ENCODE data around the gene PAK4. TPM values are rescaled to one million over a fixed set of nuclear protein-coding genes. Genes with fewer than 3 reads are reported as not detected.

Gene PAK4
- total and polyA plus RNA-seq, 2 of the 8 experiments (the other 6 are each of a cell fraction or from before 2014, with no cell fraction given): 50.7 to 64.4 TPM

DNA sequence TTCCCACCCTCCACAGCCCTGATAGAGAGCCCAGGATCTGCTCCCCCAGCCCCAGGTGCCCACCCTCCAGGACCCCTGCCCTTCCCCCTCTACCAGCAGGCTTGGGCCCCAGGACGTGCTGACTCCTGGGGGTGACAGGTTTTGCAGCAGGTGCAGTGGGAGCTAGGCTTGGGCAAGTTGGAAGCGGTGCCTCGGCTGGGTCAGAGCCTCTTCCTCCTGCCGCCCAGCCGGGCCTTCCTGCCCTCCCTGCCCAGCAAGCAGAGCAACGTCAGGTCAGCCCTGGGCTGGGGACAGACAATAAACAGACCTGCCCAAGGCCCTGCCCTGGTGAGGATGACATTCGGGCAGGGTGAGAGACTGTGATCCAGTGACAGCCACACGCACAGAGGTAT is 62.0 kb downstream of the PAK4 start:
- no peak overlapping the region for H3K56ac ChIP-seq (replicated peaks; ENCODE audit: insufficient read length, low read depth, low read length)
- no peak overlapping the region for H3K18ac ChIP-seq (ENCODE audit: extremely low read depth, low read length)
- peak overlapping the region; percentile 23 for H4K91ac ChIP-seq (replicated peaks; ENCODE audit: insufficient read length, low read length)
- H2BK5ac ChIP-seq (ENCODE audit: low read depth, low read length): no peak overlapping the region
- H3K23ac ChIP-seq (ENCODE audit: insufficient read length): no peak overlapping the region
- no peak overlapping the region; the same call in 1 of the 2 replicates for H2BK15ac ChIP-seq (ENCODE audit: low read length)
- no peaks in the 10 kb centered on the region for H3K79me1 ChIP-seq (ENCODE audit: low read depth, low read length)
- H2BK20ac ChIP-seq (ENCODE audit: low read length): no peak overlapping the region
- no peak overlapping the region for H2BK12ac ChIP-seq (ENCODE audit: low read depth, low read length)
- H3K14ac ChIP-seq (ENCODE audit: insufficient read length): no peak overlapping the region
- 64% methylated on average over 8 of the region's 8 CpGs; no CpG with 5 or more reads in 1 of the 2 experiments for WGBS, 2 experiments (ENCODE audit: extremely low coverage in 1 of 2, insufficient coverage in 1 of 2, insufficient read length in 1 of 2, insufficient replicate concordance in 2 of 2, low coverage in 1 of 2, low lambda C conversion rate in 2 of 2, missing lambda C conversion rate in 1 of 2)
- FAIRE-seq (no peak), DNase-seq (ENCODE audit: low read depth in 1 of 2, low spot score in 2 of 2) (no peak)
- no peak overlapping the region for H3K4ac ChIP-seq (replicated peaks; ENCODE audit: insufficient read length, low read depth, low read length)
- H4K5ac ChIP-seq (ENCODE audit: insufficient read length, low read depth, low read length): no peak overlapping the region
- CTCF ChIA-PET (ENCODE audit: partially characterized antibody): interaction anchor here (0.6 to 3.7 kb wide), 20 partner anchors 8 to 239 kb away, joined by 3 to 33 read pairs (median 4); partner anchors contain the start of gene NCCRP1
- no peaks in the 10 kb centered on the region for H3K27me3 ChIP-seq (replicated peaks in 1 of 4; ENCODE audit: control insufficient read depth in 3 of 4, extremely low read depth in 1 of 4, insufficient read depth in 3 of 4, low read length in 3 of 4)
- POLR2A ChIA-PET (ENCODE audit: partially characterized antibody): interaction anchor here (1.3 to 1.8 kb wide), 2 partner anchors 9 to 37 kb away, joined by 3 to 6 read pairs; partner anchors contain the start of gene NCCRP1
- no peaks in the 10 kb centered on the region for H3K79me2 ChIP-seq (ENCODE audit: control insufficient read depth in 1 of 2, insufficient read depth in 2 of 2, low read length in 2 of 2)
- no peak overlapping the region for H2AK5ac ChIP-seq (ENCODE audit: low read depth, low read length)
- peaks cover 0 to 3% (median under 1%) of the 10 kb centered on the region in 4 experiments; a peak in 2 of 7 replicates for H3K4me1 ChIP-seq (replicated peaks in 1 of 4; ENCODE audit: control insufficient read depth in 3 of 4, insufficient read depth in 4 of 4, low read length in 3 of 4)
- H4K8ac ChIP-seq (ENCODE audit: extremely low read depth, insufficient read depth, low read length): peak overlapping the region; percentile 31
- H3K27ac ChIP-seq (ENCODE audit: low read depth, low read length): no peak overlapping the region
- no peaks in the 10 kb centered on the region for H4K20me1 ChIP-seq (replicated peaks in 1 of 2; ENCODE audit: control insufficient read depth in 1 of 2, insufficient read depth in 2 of 2, low read length in 2 of 2)
- H3K4me2 ChIP-seq (ENCODE audit: insufficient read depth in 1 of 2, low read depth in 2 of 2, low read length in 2 of 2): no peak overlapping the region
- no peak overlapping the region for H3K4me3 ChIP-seq (ENCODE audit: extremely low read depth in 1 of 4, insufficient read depth in 2 of 4, low read depth in 3 of 4, low read length in 4 of 4)
- H3K23me2 ChIP-seq (ENCODE audit: low read depth, low read length): no peaks in the 10 kb centered on the region
- TF ChIP-seq TAF1 (IDR thresholded peaks at IDR 0.05; ENCODE audit: low read depth, low read length) (no peak), YY1 (IDR thresholded peaks at IDR 0.05; ENCODE audit: low read depth, low read length) (no peak), CEBPB (IDR thresholded peaks at IDR 0.05; ENCODE audit: low read depth, low read length) (no peak), SRF (IDR thresholded peaks at IDR 0.05; ENCODE audit: low read depth, low read length) (no peak)
- H3K9me3 ChIP-seq (ENCODE audit: insufficient read depth in 2 of 2, low read depth in 1 of 2, low read length in 1 of 2): no peaks in the 10 kb centered on the region
- no peaks in the 10 kb centered on the region for H3K36me3 ChIP-seq (ENCODE audit: control insufficient read depth in 2 of 4, insufficient read depth in 4 of 4, low read length in 3 of 4)
- H2AFZ ChIP-seq (ENCODE audit: low read length): peak overlapping the region; percentile 37; the same call in 1 of the 2 replicates
- H2BK120ac ChIP-seq (replicated peaks; ENCODE audit: low read depth, low read length): no peak overlapping the region
- H3K9ac ChIP-seq (replicated peaks in 1 of 4; ENCODE audit: extremely low read depth in 1 of 4, low read depth in 3 of 4, low read length in 3 of 4): no peak overlapping the region
